Ecto neural progenitor cell (in vitro differentiated cells): ENCODE data around the gene KLRG1.

Experiments
- DNase-seq: peaks from one replicate; pipeline ENCODE4 v3.0.0-alpha.2; 2018; ENCODE audit warnings: low spot score

The KLRG1 gene

GRCh38 chr12:8989413-8989812 lies at the start of gene KLRG1:
Gene KLRG1, plus strand, starts transcription at chr12:8989546. Its CDS starts 90 bp downstream, at chr12:8989636.
- DNase-seq: no peak

- no peak for DNase-seq
These were observed 47.5 kb upstream of the KLRG1 start for GRCh38 chr12:8941691-8942478.

- no peak for DNase-seq
These were observed 45.7 kb upstream of the KLRG1 start for GRCh38 chr12:8943565-8944186.

DNA sequence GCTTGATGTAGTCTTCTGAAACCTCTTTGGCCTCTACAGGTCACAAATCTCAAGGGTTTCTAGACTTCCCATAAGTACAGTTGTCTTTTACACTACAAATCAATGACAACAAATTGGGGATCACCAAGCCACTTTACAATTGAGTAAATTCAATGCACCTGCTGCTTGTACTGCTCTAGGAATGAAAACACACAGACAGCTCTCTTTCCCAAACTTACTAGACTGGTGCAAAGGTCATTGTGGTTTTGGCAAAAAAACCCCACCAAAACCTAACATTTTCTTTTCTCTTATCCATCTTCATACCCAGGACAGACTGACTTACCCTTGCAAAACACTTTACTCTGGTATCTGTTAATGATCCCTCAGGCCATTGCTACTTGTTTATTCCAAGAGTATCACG lies 42.6 kb upstream of the KLRG1 start:
- DNase-seq: no peak

DNA sequence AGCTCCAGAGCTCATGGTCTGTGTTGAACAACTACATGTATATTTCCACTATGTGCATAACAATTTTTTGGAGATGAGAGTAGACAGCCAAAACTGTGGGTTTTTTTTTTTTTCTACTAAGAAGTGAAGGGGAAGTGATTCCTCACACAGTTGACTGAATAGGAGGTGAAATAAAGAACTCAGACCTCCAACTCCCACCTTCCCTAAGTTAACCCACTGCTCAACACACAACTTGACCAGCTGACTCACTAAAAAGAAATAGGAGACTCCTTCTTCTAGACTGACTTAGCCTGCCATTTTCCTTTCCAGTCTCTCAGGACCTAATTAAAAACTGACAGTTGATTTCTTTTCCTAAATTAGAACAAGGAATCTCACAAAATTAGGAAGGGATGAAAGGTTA lies 41.6 kb upstream of the KLRG1 start:
- DNase-seq: no peak

GRCh38 chr12:8948701-8949341 lies 40.5 kb upstream of the KLRG1 start:
- DNase-seq: peak; percentile 56

DNA sequence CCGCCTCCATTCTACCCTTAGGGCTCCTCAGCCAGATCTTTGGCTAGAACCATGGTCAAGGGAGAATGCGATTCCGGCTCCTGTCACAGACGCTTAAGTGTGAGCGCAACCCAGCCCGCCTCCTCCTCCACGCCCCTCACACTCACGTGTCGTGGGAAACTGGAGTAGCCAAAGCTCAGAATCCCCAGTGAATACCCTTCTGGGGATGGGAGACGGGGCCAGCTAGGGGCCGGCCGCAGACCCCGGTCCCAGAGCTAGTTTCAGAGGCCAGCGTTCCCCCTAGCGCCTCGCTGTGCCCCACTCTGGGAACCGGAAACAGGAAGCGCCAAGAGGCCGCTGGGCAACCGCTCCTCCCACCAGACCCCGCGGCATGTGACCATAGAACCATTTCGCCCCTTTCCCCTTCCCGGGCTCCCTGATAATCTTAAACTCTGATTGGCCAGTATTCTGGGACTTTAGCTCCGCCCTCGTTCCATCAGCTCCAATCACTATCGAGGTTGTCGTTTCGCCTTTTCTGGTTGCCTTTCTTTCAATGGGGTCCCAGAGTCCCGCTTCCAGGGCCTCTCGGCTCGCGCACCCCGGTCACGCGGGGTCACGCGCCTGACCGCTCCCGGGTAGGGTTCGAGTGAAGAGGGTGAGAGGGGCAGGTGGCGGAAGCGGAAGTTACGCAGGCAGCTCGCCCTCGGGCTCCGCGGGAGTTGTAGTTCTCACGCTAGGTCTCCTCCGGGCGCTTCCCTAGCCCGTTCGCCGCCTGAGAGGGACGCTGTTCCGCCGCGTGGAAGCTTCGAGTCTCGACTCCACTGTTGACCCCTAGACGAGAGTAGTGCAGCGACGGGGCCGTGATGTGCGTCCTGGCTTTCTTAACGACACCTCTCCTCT lies 39.8 kb upstream of the KLRG1 start, which contains the start of gene M6PR:
M6PR (minus strand) TSS at position 304 of the 879 bp plus-strand sequence. CDS start 3,241 bp downstream, outside the sequence.
- peak; percentile 99 for DNase-seq

DNA sequence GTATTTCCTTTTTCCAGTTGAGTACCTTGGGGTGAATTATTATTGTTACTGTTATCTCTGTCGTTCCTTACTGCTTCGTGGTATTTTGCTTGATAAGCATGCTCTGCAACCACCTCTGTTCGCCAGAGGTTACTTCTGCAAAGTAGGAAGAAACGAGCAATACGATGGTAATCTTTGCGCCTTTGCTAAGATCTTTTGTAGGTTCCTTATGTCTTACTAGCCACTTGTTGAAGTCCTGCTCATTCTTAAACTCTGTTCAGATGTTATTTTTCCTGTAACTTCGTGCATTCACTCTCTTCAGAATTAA lies 39.2 kb upstream of the KLRG1 start:
- no peak for DNase-seq

DNA sequence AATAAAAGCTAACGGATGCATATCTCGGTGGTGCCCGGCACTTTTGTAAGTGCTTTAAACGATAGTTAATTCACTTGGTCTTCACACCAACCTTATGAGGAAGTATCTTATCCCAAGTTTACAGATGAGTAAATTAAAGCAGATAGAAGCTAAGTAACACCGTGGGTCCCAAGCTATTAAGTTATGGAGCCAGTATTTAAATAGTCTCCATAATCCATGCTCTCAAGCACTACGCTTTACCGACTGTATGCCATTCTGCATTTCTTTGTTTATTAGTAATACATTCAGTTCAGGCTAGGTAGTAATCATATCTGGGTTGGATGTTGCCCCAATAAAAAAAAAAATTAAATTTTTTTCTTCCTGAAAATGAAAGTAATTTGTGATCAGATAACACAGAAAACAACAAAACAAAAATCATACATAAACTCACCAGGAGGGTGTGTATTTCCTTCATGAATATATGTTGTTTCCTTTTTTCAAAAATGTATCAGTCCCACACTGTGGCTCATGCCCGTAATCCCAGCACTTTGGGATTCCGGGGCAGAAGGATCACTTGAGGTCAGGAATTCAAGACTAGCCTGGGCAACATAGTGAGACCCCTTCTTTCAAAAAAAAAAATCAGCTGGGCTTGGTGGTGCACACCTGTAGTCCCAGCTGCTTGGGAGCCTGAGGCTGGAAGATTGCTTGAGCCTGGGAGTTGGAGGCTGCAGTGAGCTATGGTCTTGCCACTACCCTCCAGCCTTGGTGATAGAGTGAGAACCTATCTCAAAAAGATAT lies 38.5 kb upstream of the KLRG1 start:
- DNase-seq: no peak

DNA sequence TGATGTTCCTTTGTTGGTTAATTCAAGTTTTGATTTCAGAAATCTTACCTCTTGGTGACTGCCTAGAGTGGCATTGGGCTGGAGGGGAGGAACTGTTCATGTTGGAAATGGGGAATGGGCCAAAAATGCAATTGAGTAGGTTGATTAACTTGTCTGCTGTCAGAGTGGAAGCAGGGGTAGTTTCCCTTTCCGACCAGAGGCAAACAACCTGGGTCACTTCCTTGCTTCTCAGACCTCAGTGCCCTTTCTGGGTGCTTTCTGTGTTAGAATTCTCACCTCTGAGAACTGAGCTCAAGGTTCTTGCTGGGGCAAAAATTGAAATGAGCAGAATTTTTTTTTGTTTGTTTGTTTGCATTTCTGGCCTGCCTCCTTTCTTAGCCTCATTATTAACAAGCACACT lies 37.6 kb upstream of the KLRG1 start:
- DNase-seq: no peak

- DNase-seq: no peak
These were observed 35.5 kb upstream of the KLRG1 start for GRCh38 chr12:8953773-8954402.

GRCh38 chr12:8956073-8956472 lies 33.3 kb upstream of the KLRG1 start:
- DNase-seq: no peak

DNA sequence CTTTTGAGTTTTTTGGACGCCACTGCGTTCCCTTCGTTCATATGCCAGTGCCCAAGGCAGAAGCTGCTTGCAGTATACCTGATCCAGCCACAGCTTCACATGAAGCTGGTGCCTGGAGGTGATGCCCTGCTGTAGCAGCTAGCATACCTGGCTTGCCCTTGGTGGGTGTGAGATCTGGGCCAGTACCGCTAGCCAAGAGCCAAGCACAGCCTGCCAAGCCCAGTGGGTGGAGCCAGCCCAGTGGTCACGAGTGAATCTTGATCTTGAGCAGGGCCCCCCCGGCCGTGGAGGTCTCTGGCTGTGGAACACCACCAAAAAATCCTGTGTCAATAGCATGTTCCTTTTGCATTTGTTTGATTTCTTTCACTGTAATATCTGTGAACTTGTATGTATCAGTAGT lies 32.6 kb upstream of the KLRG1 start:
- DNase-seq: no peak

DNA sequence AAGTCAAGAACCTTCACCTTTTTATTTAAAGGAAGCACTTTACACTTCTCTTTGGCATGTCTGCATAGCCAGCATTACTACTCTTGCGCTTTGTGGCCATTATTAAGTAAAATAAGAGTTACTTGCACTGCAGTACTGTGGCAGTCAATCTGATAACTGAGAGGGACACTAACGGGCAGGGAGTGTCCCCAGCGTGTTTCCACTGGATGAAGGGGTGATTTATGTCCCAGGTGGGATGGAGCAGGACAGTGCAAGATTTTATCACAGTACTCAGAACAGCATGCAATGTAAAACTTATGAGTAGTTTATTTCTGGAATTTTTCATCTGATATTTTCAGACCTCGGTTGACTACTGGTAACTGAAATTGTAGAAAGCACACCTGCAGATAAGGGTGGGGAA lies 31.8 kb upstream of the KLRG1 start:
- DNase-seq: no peak

DNA sequence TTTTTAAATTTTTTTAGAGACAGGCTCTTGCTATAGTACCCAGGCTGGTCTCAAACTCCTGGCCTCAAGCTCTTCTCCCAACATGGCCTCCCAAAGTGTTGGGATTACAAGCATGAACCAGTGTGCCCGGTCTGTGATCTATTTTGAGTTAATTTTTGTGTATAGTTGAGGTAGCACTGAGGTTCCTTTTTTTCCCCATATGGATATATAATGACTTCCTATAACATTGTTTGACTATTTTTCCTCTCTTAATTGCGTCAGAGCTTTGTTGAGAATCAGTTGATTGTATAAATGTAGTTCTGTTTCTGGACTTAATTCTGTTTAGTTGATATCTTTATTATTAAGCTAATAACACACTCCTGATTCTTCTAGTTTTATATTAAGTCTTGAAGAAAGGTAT lies 31.3 kb upstream of the KLRG1 start:
- no peak for DNase-seq

DNA sequence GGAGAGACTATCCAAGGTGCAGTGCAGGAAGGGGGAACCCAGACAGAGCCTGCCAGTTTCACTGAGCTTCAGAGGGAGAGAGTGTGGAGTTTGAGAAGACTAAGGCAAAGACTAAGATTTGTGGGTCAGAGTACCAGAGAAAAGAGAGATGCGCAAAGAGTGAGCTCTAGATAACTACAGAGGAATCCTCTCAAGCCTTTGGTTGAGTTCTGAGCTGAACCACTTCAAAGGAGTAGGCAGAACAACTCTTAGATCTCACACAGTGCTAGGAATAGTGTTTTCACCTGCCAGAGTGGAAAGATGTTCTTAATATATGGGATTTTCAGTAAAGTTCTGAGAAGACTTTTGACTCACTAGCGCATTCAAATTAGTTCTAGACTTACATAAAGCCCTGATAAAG lies 29.2 kb upstream of the KLRG1 start:
- DNase-seq: no peak

DNA sequence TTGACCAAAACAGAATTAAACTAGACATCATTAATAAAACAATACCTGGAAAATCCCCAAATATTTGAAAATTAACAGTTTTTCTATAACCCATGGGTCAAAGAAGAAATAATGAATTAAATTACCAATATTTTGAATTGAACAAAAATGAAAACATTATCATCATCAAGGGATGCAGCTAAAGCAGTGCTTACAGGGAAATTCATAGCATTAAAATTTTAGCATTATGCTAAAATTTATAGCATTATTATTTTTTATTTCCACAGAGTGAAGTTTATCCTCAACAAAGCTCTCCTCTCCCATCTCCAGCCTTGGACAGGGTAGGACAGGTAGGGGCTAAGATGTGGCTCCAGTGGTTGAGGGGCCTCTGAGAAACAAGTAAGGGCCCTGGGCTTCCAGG lies 20.6 kb upstream of the KLRG1 start:
- DNase-seq: no peak

DNA sequence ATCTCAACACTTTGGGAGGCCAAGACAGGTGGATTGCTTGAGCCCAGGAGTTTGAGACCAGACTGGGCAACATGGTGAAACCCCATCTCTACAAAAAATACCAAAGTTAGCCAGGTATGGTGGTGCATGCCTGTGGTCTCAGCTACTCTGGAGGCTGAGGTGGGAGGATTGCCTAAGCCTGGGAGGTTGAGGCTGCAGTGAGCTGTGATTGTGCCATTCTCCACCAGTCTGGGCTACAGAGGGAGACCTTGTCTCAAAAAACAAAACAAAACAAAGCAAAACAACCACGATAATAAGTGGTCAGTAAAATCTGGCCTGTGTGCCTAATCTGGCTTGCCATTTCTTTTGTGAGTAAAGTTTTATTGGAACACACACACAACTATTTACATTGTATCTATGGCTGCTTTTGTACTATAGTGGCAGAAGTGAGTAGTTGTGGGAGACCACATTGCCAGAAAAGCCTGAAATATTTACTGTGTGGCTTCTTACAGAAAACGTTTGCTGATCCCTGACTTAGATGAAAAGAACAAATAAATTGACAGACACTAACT lies 19.4 kb upstream of the KLRG1 start:
- DNase-seq: no peak

DNA sequence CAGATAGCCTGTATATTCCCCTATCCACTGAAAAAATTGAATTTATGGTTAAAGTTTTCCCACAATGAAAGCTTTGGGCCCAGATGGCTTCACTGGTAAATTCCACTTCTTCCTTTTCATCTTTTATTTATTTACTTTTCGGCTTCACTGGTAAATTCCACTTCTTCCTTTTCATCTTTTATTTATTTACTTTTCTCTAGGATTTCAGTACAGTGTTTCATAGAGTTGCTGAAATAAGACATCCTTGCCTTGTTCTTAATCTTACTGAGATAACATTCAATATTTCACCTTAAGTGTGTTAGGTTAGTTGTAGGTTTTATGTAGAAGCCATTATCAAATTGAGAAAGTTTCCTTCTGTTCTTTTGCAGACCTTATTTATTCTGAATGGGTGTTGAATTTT lies 18.9 kb upstream of the KLRG1 start:
- no peak for DNase-seq

GRCh38 chr12:8980137-8980536 lies 9.2 kb upstream of the KLRG1 start:
- DNase-seq: no peak

GRCh38 chr12:8985213-8985754 lies 4.1 kb upstream of the KLRG1 start:
- DNase-seq: no peak
